HEK293 (cell line): ENCODE data around the gene BRCA2.

ENCODE experiments used
- CTCF ChIA-PET: fragments of 350-600 bp; formaldehyde crosslinking; extraction: SDS; loops from one replicate; lab custom pipeline; 2021; ENCODE audit warnings: antibody characterized with exemption; lab: Yijun Ruan, JAX
- POLR2A ChIA-PET: fragments of 300-600 bp; formaldehyde crosslinking; extraction: SDS; loops from one replicate; lab custom pipeline; 2020; ENCODE audit warnings: antibody characterized with exemption, inconsistent platforms; lab: Yijun Ruan, JAX
- H3K27ac ChIP-seq: fragments of 200-500 bp; sonication (Bioruptor generic); 2 replicates; pipeline ENCODE4 v1.5.1; 2014; ENCODE audit warnings: low read depth, low read length, control low read depth, inconsistent platforms; ENCODE audit errors: extremely low read depth
- H3K36me3 ChIP-seq, 2 experiments: fragments of 200-500 bp in 1 of 2; sonication (Bioruptor generic) in 1 of 2; 1 replicate in 1 of 2; 2 replicates in 1 of 2; pipeline ENCODE4 v1.5.1; 2014 to 2017; ENCODE audit warnings: inconsistent platforms in 2 of 2, low read length in 2 of 2; ENCODE audit not compliant: control insufficient read depth in 2 of 2, insufficient read depth in 1 of 2
- H3K4me1 ChIP-seq: fragments of 200-500 bp; sonication (Bioruptor generic); 2 replicates; pipeline ENCODE4 v1.5.1; 2014; ENCODE audit warnings: mild to moderate bottlenecking, low read length, inconsistent platforms; ENCODE audit not compliant: control insufficient read depth, insufficient read depth
- H3K4me3 ChIP-seq: 2 replicates; pipeline ENCODE4 v1.5.1; 2011; ENCODE audit warnings: low read depth, mild to moderate bottlenecking, control low read depth, low read length, moderate library complexity
- H3K9me3 ChIP-seq: fragments of 200-500 bp; sonication (Bioruptor generic); 2 replicates; pipeline ENCODE4 v1.5.1; 2014; ENCODE audit warnings: low read depth, low read length, inconsistent platforms; ENCODE audit not compliant: control insufficient read depth, insufficient read depth
- BCL11B ChIP-seq: fragments of 450-650 bp; formaldehyde crosslinking; IDR thresholded peaks from 2 replicates; pipeline ENCODE4 v1.5.1; 2016; ENCODE audit warnings: low read depth, missing biosample characterization, missing genetic modification characterization
- FEZF1 ChIP-seq: fragments of 450-650 bp; formaldehyde crosslinking; IDR thresholded peaks from 2 replicates; pipeline ENCODE4 v1.5.1; 2016; ENCODE audit warnings: missing biosample characterization, missing genetic modification characterization
- IKZF3 ChIP-seq: fragments of 450-650 bp; IDR thresholded peaks from 2 replicates; pipeline ENCODE4 v1.5.0; 2018; ENCODE audit warnings: missing biosample characterization, mild to moderate bottlenecking, missing genetic modification characterization, moderate library complexity
- PRDM1 ChIP-seq: fragments of 450-650 bp; formaldehyde crosslinking; IDR thresholded peaks from 2 replicates; pipeline ENCODE4; 2016; ENCODE audit warnings: missing biosample characterization, missing genetic modification characterization
- SP2 ChIP-seq: fragments of 450-650 bp; formaldehyde crosslinking; IDR thresholded peaks from 2 replicates; pipeline ENCODE4 v1.5.1; 2016; ENCODE audit warnings: missing biosample characterization, missing genetic modification characterization
- WT1 ChIP-seq: fragments of 450-650 bp; formaldehyde crosslinking; IDR thresholded peaks from 2 replicates; pipeline ENCODE4 v1.5.1; 2016; ENCODE audit warnings: missing biosample characterization, missing genetic modification characterization
- ZBTB17 ChIP-seq: fragments of 450-650 bp; formaldehyde crosslinking; IDR thresholded peaks from 2 replicates; pipeline ENCODE4 v1.5.1; 2016; ENCODE audit warnings: missing biosample characterization, missing genetic modification characterization
- ZBTB20 ChIP-seq: fragments of 450-650 bp; formaldehyde crosslinking; IDR thresholded peaks from 2 replicates; pipeline ENCODE4 v1.5.1; 2016; ENCODE audit warnings: missing biosample characterization, missing genetic modification characterization
- ZNF10 ChIP-seq: fragments of 450-650 bp; formaldehyde crosslinking; IDR thresholded peaks from 2 replicates; pipeline ENCODE4 v1.5.1; 2017; ENCODE audit warnings: missing biosample characterization, missing genetic modification characterization
- ZNF121 ChIP-seq: fragments of 450-650 bp; formaldehyde crosslinking; IDR thresholded peaks from 2 replicates; pipeline ENCODE4 v1.5.1; 2016; ENCODE audit warnings: missing biosample characterization, missing genetic modification characterization
- ZNF16 ChIP-seq: fragments of 450-650 bp; formaldehyde crosslinking; IDR thresholded peaks from 2 replicates; pipeline ENCODE4 v1.5.1; 2016; ENCODE audit warnings: low read depth, missing biosample characterization, missing genetic modification characterization
- ZNF223 ChIP-seq: fragments of 450-650 bp; formaldehyde crosslinking; IDR thresholded peaks from 2 replicates; pipeline ENCODE4 v1.5.1; 2016; ENCODE audit warnings: missing biosample characterization, missing genetic modification characterization
- ZNF626 ChIP-seq: fragments of 450-650 bp; sonication (Bioruptor Pico); formaldehyde crosslinking; IDR thresholded peaks from 2 replicates; pipeline ENCODE4 v1.5.1; 2018; ENCODE audit warnings: missing biosample characterization, missing genetic modification characterization, inconsistent platforms
- ZNF664 ChIP-seq: fragments of 450-650 bp; formaldehyde crosslinking; IDR thresholded peaks from 2 replicates; pipeline ENCODE4 v1.5.1; 2016; ENCODE audit warnings: missing biosample characterization, missing genetic modification characterization
- ZNF776 ChIP-seq: fragments of 450-650 bp; formaldehyde crosslinking; IDR thresholded peaks from 2 replicates; pipeline ENCODE4 v1.5.0; 2017; ENCODE audit warnings: missing biosample characterization, missing genetic modification characterization, borderline replicate concordance
- ZNF791 ChIP-seq: fragments of 450-650 bp; formaldehyde crosslinking; IDR thresholded peaks from 2 replicates; pipeline ENCODE4 v1.5.1; 2016; ENCODE audit warnings: missing biosample characterization, missing genetic modification characterization
- ZSCAN30 ChIP-seq: fragments of 450-650 bp; IDR thresholded peaks from 2 replicates; pipeline ENCODE4 v1.5.1; 2018; ENCODE audit warnings: missing biosample characterization, mild to moderate bottlenecking, missing genetic modification characterization, moderate library complexity
- TF ChIP-seq, protein P1 (sequence below): IDR thresholded peaks from 2 replicates; pipeline ENCODE4 v1.6.1; 2011; ENCODE audit warnings: mild to moderate bottlenecking, low read depth, low read length, borderline replicate concordance
- TF ChIP-seq, protein P2 (sequence below): fragments of 450-650 bp; formaldehyde crosslinking; IDR thresholded peaks from 2 replicates; pipeline ENCODE4 v1.5.1; 2017; ENCODE audit warnings: missing biosample characterization, missing genetic modification characterization
- TF ChIP-seq, protein P3 (sequence below): fragments of 450-650 bp; formaldehyde crosslinking; IDR thresholded peaks from 2 replicates; pipeline ENCODE4 v1.5.1; 2016; ENCODE audit warnings: missing biosample characterization, missing genetic modification characterization

BRCA2 gene

DNA sequence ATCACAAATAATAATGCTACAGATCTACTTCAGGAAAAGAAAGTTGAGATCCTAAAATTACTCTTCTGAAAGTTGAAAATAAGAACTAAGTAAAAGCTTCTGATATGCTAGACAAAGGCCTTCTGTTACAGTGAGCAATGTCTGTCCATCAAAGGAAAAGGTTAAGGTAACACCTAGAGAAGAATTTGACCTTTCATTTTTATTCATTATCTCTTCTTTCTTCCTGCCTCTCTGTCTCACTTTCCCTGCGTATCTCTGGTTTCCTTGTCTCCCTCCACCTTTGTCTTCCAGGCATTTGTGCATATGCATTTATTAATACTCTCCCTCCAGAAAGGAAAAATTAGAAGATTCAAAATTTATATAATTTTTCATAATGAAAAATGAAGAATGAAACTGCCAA, 49.2 kb upstream of the BRCA2 start:
- H3K4me1 ChIP-seq, result no peaks in the 10 kb centered on the region
- H3K9me3 ChIP-seq, result no peaks in the 10 kb centered on the region
- ChIA-PET POLR2A (no interaction called here), CTCF (no interaction called here)
- no peak for TF ChIP-seq BCL11B
- TF ChIP-seq IKZF3, result no peak
- H3K36me3 ChIP-seq, result no peaks in the 10 kb centered on the region
- H3K27ac ChIP-seq, result no peak overlapping the region
- no peak overlapping the region for H3K4me3 ChIP-seq

DNA sequence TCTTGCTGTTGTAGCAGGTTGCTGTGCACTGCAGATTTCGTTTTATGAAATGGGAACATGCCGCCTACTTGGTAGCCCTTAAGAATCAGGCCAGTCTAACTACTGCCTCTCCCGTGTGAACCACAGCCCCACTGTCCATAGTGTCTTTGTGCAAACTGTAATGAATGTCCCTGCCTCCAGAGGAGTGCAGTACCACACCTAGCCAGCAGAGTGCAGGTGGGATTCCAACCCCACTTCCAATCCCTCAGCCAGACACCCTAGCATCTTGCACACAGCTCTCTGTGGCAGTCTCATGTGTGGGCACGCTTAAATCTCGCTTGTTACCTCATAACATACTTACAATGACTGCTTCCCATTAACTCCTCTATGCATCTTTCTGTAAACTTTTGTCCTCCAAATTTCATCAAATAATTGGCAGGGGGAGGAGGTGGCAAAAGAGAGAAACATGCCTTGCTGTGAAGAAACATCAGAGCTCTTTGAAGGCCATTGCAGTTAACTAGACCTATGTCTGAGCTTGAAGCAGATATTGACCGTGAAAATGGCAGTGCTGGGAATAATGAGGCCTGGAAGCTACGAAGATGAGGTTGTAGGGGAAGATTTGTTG, 47.4 kb upstream of the BRCA2 start:
- no peaks in the 10 kb centered on the region for H3K9me3 ChIP-seq
- no peaks in the 10 kb centered on the region for H3K4me1 ChIP-seq
- H3K36me3 ChIP-seq, result no peaks in the 10 kb centered on the region
- ChIA-PET CTCF (interaction anchor here (0.6 to 2.2 kb wide), 5 partner anchors 13 to 411 kb away, joined by 3 to 6 read pairs (median 6); no protein-coding TSS in a partner anchor), POLR2A (no interaction called here)
- no peak overlapping the region for H3K4me3 ChIP-seq
- TF ChIP-seq ZNF10 (tag by site-specific recombination), result no peak
- TF ChIP-seq ZNF664 (tag by site-specific recombination), result no peak
- TF ChIP-seq, protein P1, sequence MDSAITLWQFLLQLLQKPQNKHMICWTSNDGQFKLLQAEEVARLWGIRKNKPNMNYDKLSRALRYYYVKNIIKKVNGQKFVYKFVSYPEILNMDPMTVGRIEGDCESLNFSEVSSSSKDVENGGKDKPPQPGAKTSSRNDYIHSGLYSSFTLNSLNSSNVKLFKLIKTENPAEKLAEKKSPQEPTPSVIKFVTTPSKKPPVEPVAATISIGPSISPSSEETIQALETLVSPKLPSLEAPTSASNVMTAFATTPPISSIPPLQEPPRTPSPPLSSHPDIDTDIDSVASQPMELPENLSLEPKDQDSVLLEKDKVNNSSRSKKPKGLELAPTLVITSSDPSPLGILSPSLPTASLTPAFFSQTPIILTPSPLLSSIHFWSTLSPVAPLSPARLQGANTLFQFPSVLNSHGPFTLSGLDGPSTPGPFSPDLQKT, result no peak
- no peak for TF ChIP-seq ZSCAN30 (tag by site-specific recombination)
- TF ChIP-seq ZNF776 (tag by site-specific recombination), result no peak
- no peak for TF ChIP-seq ZNF16 (tag by site-specific recombination)
- no peak overlapping the region for H3K27ac ChIP-seq

DNA sequence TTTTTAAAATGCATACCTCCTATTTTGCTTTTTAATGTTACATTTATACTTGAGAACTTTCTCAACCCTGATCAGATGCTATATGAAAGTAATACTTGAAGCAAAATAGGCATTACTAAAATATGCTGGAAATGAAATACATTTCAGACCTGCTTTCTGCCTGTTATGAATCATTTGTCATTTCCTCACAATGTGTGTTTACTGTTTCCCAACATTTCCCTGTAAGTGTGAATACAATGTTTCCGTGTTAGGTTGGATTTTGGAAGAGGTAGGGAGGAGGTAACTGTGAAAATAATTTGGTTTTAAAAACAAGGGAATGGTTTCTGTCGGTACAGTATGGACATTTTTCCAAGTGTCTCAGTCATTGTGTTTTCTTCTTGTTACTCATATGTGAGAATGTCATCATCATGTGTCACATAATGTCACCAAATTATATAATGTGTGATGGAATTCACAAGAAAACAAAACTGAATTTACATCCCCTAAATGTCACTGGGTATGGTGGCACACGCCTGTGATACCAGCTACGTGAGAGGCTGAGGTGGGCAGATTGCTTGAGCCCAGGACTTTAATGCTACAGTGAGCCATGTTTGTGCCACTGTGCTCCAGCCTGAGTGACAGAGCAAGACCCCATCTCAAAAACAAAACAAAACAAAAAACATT, 43.2 kb upstream of the BRCA2 start:
- TF ChIP-seq, protein P2, sequence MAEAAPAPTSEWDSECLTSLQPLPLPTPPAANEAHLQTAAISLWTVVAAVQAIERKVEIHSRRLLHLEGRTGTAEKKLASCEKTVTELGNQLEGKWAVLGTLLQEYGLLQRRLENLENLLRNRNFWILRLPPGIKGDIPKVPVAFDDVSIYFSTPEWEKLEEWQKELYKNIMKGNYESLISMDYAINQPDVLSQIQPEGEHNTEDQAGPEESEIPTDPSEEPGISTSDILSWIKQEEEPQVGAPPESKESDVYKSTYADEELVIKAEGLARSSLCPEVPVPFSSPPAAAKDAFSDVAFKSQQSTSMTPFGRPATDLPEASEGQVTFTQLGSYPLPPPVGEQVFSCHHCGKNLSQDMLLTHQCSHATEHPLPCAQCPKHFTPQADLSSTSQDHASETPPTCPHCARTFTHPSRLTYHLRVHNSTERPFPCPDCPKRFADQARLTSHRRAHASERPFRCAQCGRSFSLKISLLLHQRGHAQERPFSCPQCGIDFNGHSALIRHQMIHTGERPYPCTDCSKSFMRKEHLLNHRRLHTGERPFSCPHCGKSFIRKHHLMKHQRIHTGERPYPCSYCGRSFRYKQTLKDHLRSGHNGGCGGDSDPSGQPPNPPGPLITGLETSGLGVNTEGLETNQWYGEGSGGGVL (tag by site-specific recombination), result no peak
- TF ChIP-seq ZNF223 (tag by site-specific recombination) (no peak), ZBTB17 (no peak), WT1 (tag by site-specific recombination) (no peak), FEZF1 (no peak), ZBTB20 (tag by site-specific recombination) (no peak), ZNF626 (tag by site-specific recombination) (no peak), PRDM1 (no peak), ZNF121 (tag by site-specific recombination) (no peak), SP2 (tag by site-specific recombination) (no peak), ZNF791 (no peak)
- TF ChIP-seq, protein P3, sequence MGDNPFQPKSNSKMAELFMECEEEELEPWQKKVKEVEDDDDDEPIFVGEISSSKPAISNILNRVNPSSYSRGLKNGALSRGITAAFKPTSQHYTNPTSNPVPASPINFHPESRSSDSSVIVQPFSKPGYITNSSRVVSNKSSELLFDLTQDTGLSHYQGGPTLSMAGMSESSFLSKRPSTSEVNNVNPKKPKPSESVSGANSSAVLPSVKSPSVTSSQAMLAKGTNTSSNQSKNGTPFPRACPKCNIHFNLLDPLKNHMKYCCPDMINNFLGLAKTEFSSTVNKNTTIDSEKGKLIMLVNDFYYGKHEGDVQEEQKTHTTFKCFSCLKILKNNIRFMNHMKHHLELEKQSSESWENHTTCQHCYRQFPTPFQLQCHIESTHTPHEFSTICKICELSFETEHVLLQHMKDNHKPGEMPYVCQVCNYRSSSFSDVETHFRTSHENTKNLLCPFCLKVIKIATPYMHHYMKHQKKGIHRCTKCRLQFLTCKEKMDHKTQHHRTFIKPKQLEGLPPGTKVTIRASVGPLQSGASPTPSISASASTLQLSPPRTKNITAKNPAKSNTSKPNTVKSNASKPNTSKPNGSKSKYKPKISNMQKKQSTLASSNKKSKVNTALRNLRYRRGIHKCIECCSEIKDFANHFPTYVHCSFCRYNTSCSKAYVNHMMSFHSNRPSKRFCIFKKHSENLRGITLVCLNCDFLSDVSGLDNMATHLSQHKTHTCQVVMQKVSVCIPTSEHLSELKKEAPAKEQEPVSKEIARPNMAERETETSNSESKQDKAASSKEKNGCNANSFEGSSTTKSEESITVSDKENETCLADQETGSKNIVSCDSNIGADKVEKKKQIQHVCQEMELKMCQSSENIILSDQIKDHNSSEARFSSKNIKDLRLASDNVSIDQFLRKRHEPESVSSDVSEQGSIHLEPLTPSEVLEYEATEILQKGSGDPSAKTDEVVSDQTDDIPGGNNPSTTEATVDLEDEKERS, result no peak
- H3K4me3 ChIP-seq, result no peak overlapping the region
- POLR2A ChIA-PET, result no interaction called here
- CTCF ChIA-PET, result no interaction called here
- no peak overlapping the region for H3K27ac ChIP-seq
- H3K9me3 ChIP-seq, result no peaks in the 10 kb centered on the region
- H3K4me1 ChIP-seq, result no peaks in the 10 kb centered on the region
- no peaks in the 10 kb centered on the region for H3K36me3 ChIP-seq
